ENCODE data around the gene CYP1A2. TPM values are rescaled to one million over a fixed set of nuclear protein-coding genes. Genes with fewer than 3 reads are reported as not detected.

CYP1A2 gene
- total RNA-seq = not detected

DNA sequence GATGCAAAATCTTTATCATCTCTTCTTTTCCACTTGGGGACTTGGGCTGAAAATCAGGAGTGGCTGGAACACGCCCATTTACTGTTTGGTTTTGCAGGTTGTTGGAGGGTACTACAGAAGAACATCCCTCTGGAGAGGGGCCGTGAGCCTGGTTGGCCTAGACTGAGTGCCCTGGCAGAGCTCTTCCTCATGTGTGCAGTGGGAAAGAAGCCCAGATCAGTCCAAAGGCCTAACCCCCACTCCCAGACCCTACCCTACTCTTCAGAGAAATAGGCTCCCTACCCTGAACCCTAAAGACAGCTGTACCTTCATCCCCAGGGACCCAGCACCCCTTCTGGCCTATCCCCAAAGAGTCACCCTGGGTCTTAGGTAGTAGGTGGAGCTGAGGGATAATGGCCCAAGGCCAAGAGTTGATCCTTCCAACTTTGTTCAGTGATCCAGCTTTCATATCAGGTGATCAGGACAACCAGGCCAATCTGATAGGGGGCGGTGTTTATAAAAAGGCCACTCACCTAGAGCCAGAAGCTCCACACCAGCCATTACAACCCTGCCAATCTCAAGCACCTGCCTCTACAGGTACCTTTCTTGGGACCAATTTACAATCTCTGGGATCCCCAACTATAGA, at the start of gene CYP1A2:
Gene CYP1A2 (plus strand): TSS at position 524 of the 625 bp plus-strand sequence. CDS start 894 bp downstream, outside the sequence.
- no peaks in the 10 kb centered on the region for H3K4me1 Mint-ChIP-seq
- H3K27me3 Mint-ChIP-seq = no peaks in the 10 kb centered on the region
- no peaks in the 10 kb centered on the region for H3K36me3 Mint-ChIP-seq
- H3K9me3 Mint-ChIP-seq (ENCODE audit: low read depth) = no peaks in the 10 kb centered on the region
- no peak for DNase-seq
- CTCF ChIA-PET = interaction anchor here (0.5 to 2.8 kb wide), 3 partner anchors 20 to 174 kb away, joined by 3 to 16 read pairs (median 3); no protein-coding TSS in a partner anchor
- ATAC-seq = no peak
- no peak within 1 kb of the TSS for H3K27ac Mint-ChIP-seq
- no peak within 1 kb of the TSS for H3K4me3 Mint-ChIP-seq

- no peaks in the 10 kb centered on the region for H3K36me3 Mint-ChIP-seq
- no peak for DNase-seq
- no peak for ATAC-seq
- H3K27ac Mint-ChIP-seq = no peak overlapping the region
- CTCF ChIA-PET = interaction anchor here (1.0 kb wide), 1 partner anchor 74 kb away, joined by 4 read pairs; no protein-coding TSS in a partner anchor
- H3K9me3 Mint-ChIP-seq (ENCODE audit: low read depth) = no peaks in the 10 kb centered on the region
- H3K27me3 Mint-ChIP-seq = peaks cover 21% of the 10 kb centered on the region
- no peak overlapping the region for H3K4me3 Mint-ChIP-seq
- peaks cover 14% of the 10 kb centered on the region for H3K4me1 Mint-ChIP-seq
Measured at GRCh38 chr15:74709011-74709410, 39.6 kb upstream of the CYP1A2 start.

DNA sequence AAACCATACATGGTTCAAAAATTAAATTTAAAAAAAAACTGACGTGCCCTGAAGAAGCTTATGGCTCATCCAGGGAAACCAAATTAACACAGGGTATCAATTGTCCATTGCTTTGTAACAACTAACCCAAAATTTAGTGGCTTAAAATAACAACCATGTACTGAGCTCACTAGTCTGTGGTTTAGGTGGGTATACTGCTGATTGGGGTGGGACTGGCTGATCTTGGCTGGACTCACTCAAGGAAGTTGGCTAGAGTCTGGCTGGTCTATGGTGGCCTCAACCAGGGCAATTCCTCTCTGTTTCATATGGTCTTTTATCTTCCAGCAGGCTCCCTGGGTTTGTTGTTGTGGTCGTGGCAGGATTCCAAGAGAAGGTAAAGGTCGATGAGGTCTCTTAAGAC, 38.8 kb upstream of the CYP1A2 start:
- DNase-seq (no peak), ATAC-seq (no peak)
- peaks cover 14% of the 10 kb centered on the region for H3K4me1 Mint-ChIP-seq
- H3K27ac Mint-ChIP-seq = peak overlapping the region; percentile 71
- H3K36me3 Mint-ChIP-seq = no peaks in the 10 kb centered on the region
- no peak overlapping the region for H3K4me3 Mint-ChIP-seq
- H3K9me3 Mint-ChIP-seq (ENCODE audit: low read depth) = no peaks in the 10 kb centered on the region
- H3K27me3 Mint-ChIP-seq = peaks cover 21% of the 10 kb centered on the region
- CTCF ChIA-PET = interaction anchor here (1.0 kb wide), 1 partner anchor 75 kb away, joined by 4 read pairs; no protein-coding TSS in a partner anchor

DNA sequence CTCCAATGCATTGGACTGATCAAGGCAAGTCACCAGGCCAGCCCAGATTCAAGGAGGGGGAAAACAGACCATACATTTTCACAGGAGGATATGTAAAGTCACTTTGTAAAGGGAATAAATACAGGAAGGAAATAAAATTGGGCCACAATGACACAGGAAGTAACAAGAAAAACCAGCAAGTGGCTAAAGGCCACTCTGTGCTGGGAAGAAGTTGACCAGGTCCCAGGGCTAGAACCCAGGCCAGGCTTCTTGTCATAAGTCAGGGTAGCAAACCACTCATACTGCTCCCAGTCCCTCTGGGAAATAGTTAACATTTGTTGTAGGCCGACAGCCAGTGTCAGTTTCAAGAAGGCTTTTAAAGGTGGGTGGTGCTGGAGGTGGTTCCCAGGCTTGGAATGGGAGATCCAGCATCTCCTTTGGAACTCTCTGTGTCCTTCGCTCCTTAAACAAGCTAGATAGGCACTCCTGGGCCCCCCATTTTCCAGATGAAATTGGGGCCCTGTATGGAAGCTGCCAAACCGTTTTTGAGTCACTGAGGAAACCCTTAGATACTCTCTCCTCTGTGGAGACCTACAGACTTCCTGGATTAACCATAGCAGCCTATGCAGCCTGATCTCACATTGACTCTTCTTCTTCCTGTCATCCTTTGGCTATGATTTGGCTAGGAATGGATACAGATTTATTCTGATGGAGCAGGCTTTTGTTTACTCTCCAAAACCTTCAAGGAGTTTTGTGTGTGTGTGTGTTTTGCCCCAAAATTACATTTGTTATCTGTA, 38.1 kb upstream of the CYP1A2 start:
- peaks cover 17% of the 10 kb centered on the region for H3K27me3 Mint-ChIP-seq
- DNase-seq (no peak), ATAC-seq (peak; percentile 47)
- H3K4me3 Mint-ChIP-seq = no peak overlapping the region
- CTCF ChIA-PET = no interaction called here
- H3K27ac Mint-ChIP-seq = peak overlapping the region; percentile 71
- H3K9me3 Mint-ChIP-seq (ENCODE audit: low read depth) = no peaks in the 10 kb centered on the region
- no peaks in the 10 kb centered on the region for H3K36me3 Mint-ChIP-seq
- H3K4me1 Mint-ChIP-seq = peaks cover 14% of the 10 kb centered on the region

- Mint-ChIP-seq H3K4me3 (no peak overlapping the region), H3K36me3 (no peaks in the 10 kb centered on the region), H3K27ac (no peak overlapping the region), H3K9me3 (ENCODE audit: low read depth) (no peaks in the 10 kb centered on the region), H3K4me1 (peaks cover 14% of the 10 kb centered on the region), H3K27me3 (peaks cover 8% of the 10 kb centered on the region)
- no peak for DNase-seq
- no peak for ATAC-seq
- CTCF ChIA-PET = interaction anchor here (1.3 kb wide), 1 partner anchor 14 kb away, joined by 3 read pairs; no protein-coding TSS in a partner anchor
Measured at GRCh38 chr15:74712311-74712710, 36.3 kb upstream of the CYP1A2 start.

DNA sequence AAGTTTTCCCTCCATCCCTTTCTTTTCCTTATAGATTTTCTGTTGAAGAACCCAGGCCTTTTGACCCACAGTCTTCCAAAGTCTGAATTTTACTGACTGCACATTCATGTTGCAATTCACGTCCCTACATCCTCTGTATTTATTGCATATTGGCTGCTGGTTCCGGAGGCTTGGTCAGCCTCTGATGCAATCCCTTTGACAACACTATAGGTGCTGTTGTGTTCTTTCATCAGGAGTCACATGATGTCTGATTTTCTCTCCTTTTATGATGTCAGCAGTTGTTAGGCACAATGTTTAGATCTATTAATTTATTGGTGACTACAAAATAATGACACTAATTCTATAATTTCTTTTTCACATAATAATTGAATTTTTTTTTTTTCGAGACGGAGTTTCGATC, 32.0 kb upstream of the CYP1A2 start:
- Mint-ChIP-seq H3K9me3 (ENCODE audit: low read depth) (no peaks in the 10 kb centered on the region), H3K4me3 (no peak overlapping the region), H3K27me3 (peaks cover 2% of the 10 kb centered on the region), H3K4me1 (no peaks in the 10 kb centered on the region), H3K27ac (no peak overlapping the region), H3K36me3 (no peaks in the 10 kb centered on the region)
- no peak for ATAC-seq
- CTCF ChIA-PET = interaction anchor here (1.5 kb wide), 1 partner anchor 52 kb away, joined by 3 read pairs; no protein-coding TSS in a partner anchor
- DNase-seq = no peak

DNA sequence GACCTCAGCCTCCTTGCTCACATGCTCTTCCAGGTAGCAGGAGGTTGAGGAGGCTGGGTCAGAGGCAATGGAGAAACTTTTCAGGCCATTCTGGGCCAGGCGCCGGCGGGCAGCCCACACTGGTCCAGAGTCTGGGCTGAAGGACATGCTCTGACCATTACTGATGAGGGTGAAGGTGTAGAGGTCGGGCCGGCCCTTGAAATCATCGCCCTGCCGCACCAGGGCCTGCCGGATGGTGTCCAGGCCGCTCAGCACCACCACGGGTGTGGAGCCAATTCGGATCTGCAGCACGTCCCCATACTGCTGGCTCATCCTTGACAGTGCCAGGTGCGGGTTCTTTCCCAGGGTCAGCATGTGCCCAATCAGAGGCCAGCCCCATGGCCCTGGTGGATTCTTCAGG, 26.1 kb upstream of the CYP1A2 start:
- CTCF ChIA-PET = no interaction called here
- Mint-ChIP-seq H3K36me3 (no peaks in the 10 kb centered on the region), H3K27me3 (peaks cover 27% of the 10 kb centered on the region), H3K9me3 (ENCODE audit: low read depth) (no peaks in the 10 kb centered on the region), H3K4me3 (no peak overlapping the region), H3K27ac (no peak overlapping the region), H3K4me1 (peaks cover 13% of the 10 kb centered on the region)
- DNase-seq (no peak), ATAC-seq (no peak)

DNA sequence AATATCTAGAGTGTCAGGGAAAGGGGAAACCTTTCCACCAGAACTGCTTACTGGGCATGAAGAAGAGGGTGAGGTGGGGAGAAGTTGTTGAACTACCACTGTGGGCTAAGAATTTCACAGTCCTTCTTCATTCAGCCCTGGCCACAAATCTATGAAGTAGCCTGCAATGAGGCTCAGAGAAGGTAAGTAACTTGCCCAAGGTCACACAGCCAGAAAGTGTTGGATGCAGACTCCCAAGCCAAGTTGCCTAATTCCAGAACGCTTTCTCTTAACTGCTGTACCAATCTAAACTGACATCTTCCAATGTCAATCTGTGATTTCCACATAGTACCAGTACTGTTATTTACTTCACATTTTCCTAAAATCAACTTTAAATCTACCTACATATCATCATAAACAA, 25.5 kb upstream of the CYP1A2 start:
- Mint-ChIP-seq H3K27me3 (peaks cover 29% of the 10 kb centered on the region), H3K27ac (no peak overlapping the region), H3K4me3 (no peak overlapping the region), H3K4me1 (peaks cover 13% of the 10 kb centered on the region), H3K9me3 (ENCODE audit: low read depth) (no peaks in the 10 kb centered on the region), H3K36me3 (no peaks in the 10 kb centered on the region)
- DNase-seq (no peak), ATAC-seq (no peak)
- CTCF ChIA-PET = no interaction called here

DNA sequence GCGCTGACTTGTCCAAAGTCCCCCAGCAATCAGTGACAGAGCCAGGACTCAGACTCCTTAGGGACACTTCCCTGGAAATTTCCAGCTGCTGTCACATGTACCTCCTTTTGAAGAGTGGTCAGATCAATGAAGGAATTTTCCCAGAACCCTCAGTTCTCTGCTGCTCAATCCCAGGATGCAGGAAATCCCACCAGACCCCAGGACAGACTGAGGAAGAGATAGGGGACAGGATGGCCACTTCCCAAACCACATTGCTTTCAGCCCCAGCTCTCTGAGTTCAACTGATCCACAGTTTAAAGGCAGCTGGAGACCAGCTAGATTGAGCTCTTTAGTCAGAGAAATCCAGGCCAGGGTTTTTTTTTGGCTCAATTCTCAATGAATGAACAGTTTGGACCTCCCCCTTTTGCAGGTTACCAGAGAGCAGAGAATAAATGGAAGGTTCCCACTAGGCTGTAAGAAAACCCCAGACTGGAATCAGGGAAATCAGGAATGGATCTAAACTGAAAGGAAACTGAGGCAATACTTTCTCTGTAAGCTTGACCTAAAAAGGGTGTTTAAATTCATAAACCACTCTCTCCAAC, 24.8 kb upstream of the CYP1A2 start:
- Mint-ChIP-seq H3K9me3 (ENCODE audit: low read depth) (no peaks in the 10 kb centered on the region), H3K36me3 (no peaks in the 10 kb centered on the region), H3K4me1 (peaks cover 13% of the 10 kb centered on the region), H3K27me3 (peaks cover 29% of the 10 kb centered on the region), H3K4me3 (peak overlapping the region; percentile 12), H3K27ac (no peak overlapping the region)
- DNase-seq = no peak
- no peak for ATAC-seq
- CTCF ChIA-PET = no interaction called here

DNA sequence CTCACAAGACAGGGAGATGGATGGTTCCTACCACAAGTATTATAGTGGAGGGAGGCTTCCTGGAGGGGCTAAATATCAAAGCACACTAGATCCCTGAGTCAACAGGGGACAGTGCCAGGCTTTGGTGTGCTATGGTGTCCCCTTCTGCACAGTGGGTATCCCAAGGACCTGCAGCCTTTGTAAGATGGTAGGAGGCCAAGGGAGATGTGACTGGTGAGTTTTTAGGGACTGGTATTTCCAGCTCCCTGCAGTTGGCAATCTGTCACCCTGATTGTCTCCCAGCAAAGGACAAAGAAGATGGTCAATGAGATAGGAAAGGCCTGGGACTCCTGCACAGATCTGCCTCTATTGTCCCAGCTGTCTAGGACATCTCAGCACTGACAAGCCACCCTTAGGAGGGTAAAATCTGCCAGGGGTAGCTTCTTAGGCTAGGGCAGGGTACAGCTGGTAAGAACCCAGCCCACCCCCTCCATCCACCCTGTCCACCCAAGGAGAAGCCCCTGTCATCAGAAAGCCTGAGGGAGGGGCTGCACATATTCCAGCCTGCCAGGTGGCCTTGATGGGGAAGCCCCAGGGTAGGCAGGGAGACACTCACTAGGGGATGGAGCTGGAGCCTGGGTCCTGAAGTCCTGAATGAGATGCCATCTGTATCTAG, 23.9 kb upstream of the CYP1A2 start:
- Mint-ChIP-seq H3K27ac (no peak overlapping the region), H3K36me3 (no peaks in the 10 kb centered on the region), H3K4me1 (peaks cover 13% of the 10 kb centered on the region), H3K9me3 (ENCODE audit: low read depth) (no peaks in the 10 kb centered on the region), H3K4me3 (peak overlapping the region; percentile 27), H3K27me3 (peaks cover 29% of the 10 kb centered on the region)
- DNase-seq (no peak), ATAC-seq (no peak)
- CTCF ChIA-PET = interaction anchor here (0.6 to 2.2 kb wide), 7 partner anchors 44 to 503 kb away, joined by 3 to 6 read pairs (median 4); no protein-coding TSS in a partner anchor

- Mint-ChIP-seq H3K4me1 (peaks cover 13% of the 10 kb centered on the region), H3K27me3 (peaks cover 29% of the 10 kb centered on the region), H3K9me3 (ENCODE audit: low read depth) (no peaks in the 10 kb centered on the region), H3K27ac (no peak within 1 kb of the TSS), H3K36me3 (no peaks in the 10 kb centered on the region), H3K4me3 (peak within 1 kb of the TSS; percentile 44)
- CTCF ChIA-PET = interaction anchor here (0.6 to 2.2 kb wide), 12 partner anchors 13 to 504 kb away, joined by 3 to 7 read pairs (median 4); no protein-coding TSS in a partner anchor
- DNase-seq (peak; percentile 51), ATAC-seq (peak; percentile 27)
Measured at GRCh38 chr15:74725225-74725774, 23.3 kb upstream of the CYP1A2 start, which contains the start of gene CYP1A1. Gene CYP1A1 (minus strand): TSS chr15:74725528. CDS start chr15:74723097, 2,431 bp downstream.

- Mint-ChIP-seq H3K27ac (peak overlapping the region; percentile 76), H3K27me3 (peaks cover 29% of the 10 kb centered on the region), H3K9me3 (ENCODE audit: low read depth) (no peaks in the 10 kb centered on the region), H3K4me1 (peaks cover 13% of the 10 kb centered on the region), H3K4me3 (peak overlapping the region; percentile 67), H3K36me3 (no peaks in the 10 kb centered on the region)
- CTCF ChIA-PET = interaction anchor here (0.7 to 2.2 kb wide), 10 partner anchors 14 to 175 kb away, joined by 3 to 7 read pairs (median 4); no protein-coding TSS in a partner anchor
- ATAC-seq = peak; percentile 81
- DNase-seq = peak; percentile 77
Measured at GRCh38 chr15:74725845-74726773, 22.5 kb upstream of the CYP1A2 start.

All from activated CD8-positive, alpha-beta memory T cell treated with anti-CD3 and anti-CD28 coated beads, Interleukin-2, amount 10 ng/mL, durations not matched to agents 7 days and 5 days (primary cell).